SU-DHL-6 (cell line): ENCODE measurements around the gene PRICKLE1.

Source experiments
- H2AFZ ChIP-seq: fragments of 200-600 bp; sonication (generic); 2 replicates; pipeline ENCODE4 v1.6.1; 2014; ENCODE audit warnings: low read depth, mild to moderate bottlenecking, moderate library complexity, mixed read lengths, antibody characterized with exemption, low read length; ENCODE audit not compliant: severe bottlenecking
- H3F3A ChIP-seq: fragments of 200-600 bp; shearing (Covaris generic); 2 replicates; pipeline ENCODE4 v1.6.0; 2016; ENCODE audit warnings: antibody characterized with exemption, mild to moderate bottlenecking; ENCODE audit not compliant: insufficient read depth
- H3K27ac ChIP-seq: fragments of 200-600 bp; sonication (generic); 2 replicates; pipeline ENCODE4 v1.5.1; 2016; ENCODE audit warnings: low read depth, mild to moderate bottlenecking, low read length, moderate library complexity, mixed read lengths
- H3K27me3 ChIP-seq: fragments of 200-600 bp; sonication (generic), shearing (Covaris generic); 2 replicates; pipeline ENCODE4 v1.6.0; 2014; ENCODE audit warnings: mild to moderate bottlenecking, low read length
- H3K36me3 ChIP-seq: fragments of 200-600 bp; sonication (generic); 2 replicates; pipeline ENCODE4 v1.6.1; 2014; ENCODE audit warnings: mild to moderate bottlenecking, low read length, mixed read lengths
- H3K4me2 ChIP-seq: fragments of 300-600, 200-600 bp; shearing (Covaris generic), sonication (generic); 2 replicates; pipeline ENCODE4 v1.6.0; 2014; ENCODE audit warnings: low read length, low read depth, mild to moderate bottlenecking; ENCODE audit not compliant: poor library complexity, severe bottlenecking
- H3K4me3 ChIP-seq: fragments of 200-600 bp; sonication (generic); 2 replicates; pipeline ENCODE4 v1.5.1; 2014; ENCODE audit warnings: antibody characterized with exemption, low read length, mild to moderate bottlenecking, mixed read lengths; ENCODE audit not compliant: insufficient read depth, poor library complexity, severe bottlenecking
- H3K79me2 ChIP-seq: fragments of 200-600 bp; sonication (generic); 2 replicates; pipeline ENCODE4 v1.6.1; 2014; ENCODE audit warnings: mild to moderate bottlenecking, low read length, moderate library complexity; ENCODE audit not compliant: insufficient read depth
- H3K9ac ChIP-seq: fragments of 200-600 bp; sonication (generic); 2 replicates; pipeline ENCODE4 v1.7.0; 2014; ENCODE audit warnings: mild to moderate bottlenecking, low read length
- H3K9me2 ChIP-seq: fragments of 200-600 bp; sonication (generic); replicated peaks from 2 replicates; pipeline ENCODE4 v1.6.1; 2014; ENCODE audit warnings: low read length; ENCODE audit not compliant: insufficient read depth
- H3K9me3 ChIP-seq: fragments of 200-600 bp; sonication (generic); 2 replicates; pipeline ENCODE4 v1.6.1; 2014; ENCODE audit warnings: low read length, mixed read lengths; ENCODE audit not compliant: insufficient read depth
- H4K20me1 ChIP-seq: fragments of 200-600 bp; sonication (generic); 2 replicates; pipeline ENCODE4 v1.6.1; 2014; ENCODE audit warnings: low read depth, mild to moderate bottlenecking, antibody characterized with exemption, low read length, moderate library complexity, mixed read lengths
- EZH2phosphoT487 ChIP-seq: fragments of 200-600 bp; sonication (generic), shearing (Covaris generic); conservative IDR thresholded peaks from 2 replicates; pipeline ENCODE4 v1.6.1; 2018; ENCODE audit warnings: mild to moderate bottlenecking, antibody characterized with exemption, low read length, moderate library complexity, mixed read lengths
- TF ChIP-seq, protein P1 (sequence below): fragments of 200-600 bp; sonication (generic); IDR thresholded peaks from one replicate; pipeline ENCODE4 v1.5.1; 2017; ENCODE audit warnings: antibody characterized with exemption, mild to moderate bottlenecking, low read length, moderate library complexity; ENCODE audit not compliant: insufficient read depth, poor library complexity, severe bottlenecking

PRICKLE1 gene

DNA sequence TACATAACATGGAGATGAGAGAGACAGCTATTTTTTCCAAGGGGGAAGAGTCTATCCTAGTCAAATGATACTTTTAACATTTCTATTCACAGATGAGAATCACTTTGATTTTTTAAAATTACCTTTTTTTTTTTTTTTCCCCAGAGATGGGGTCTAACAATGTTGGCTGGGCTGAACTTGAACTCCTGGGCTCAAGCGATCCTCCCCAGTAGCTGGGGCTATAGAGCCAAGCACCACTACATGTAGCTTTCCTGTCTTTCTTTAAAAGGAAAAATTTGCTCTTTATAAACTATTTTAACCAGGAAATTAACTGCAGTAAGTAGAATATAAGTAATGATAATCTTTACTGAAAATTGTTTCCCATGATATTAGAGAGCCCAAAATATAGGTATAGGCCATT, 3.3 kb downstream of the PRICKLE1 start:
- no peaks in the 10 kb centered on the region for H3K9me2 ChIP-seq
- TF ChIP-seq, protein P1, sequence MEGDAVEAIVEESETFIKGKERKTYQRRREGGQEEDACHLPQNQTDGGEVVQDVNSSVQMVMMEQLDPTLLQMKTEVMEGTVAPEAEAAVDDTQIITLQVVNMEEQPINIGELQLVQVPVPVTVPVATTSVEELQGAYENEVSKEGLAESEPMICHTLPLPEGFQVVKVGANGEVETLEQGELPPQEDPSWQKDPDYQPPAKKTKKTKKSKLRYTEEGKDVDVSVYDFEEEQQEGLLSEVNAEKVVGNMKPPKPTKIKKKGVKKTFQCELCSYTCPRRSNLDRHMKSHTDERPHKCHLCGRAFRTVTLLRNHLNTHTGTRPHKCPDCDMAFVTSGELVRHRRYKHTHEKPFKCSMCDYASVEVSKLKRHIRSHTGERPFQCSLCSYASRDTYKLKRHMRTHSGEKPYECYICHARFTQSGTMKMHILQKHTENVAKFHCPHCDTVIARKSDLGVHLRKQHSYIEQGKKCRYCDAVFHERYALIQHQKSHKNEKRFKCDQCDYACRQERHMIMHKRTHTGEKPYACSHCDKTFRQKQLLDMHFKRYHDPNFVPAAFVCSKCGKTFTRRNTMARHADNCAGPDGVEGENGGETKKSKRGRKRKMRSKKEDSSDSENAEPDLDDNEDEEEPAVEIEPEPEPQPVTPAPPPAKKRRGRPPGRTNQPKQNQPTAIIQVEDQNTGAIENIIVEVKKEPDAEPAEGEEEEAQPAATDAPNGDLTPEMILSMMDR = no peak
- no peak for TF ChIP-seq EZH2phosphoT487
- H3K79me2 ChIP-seq = no peaks in the 10 kb centered on the region
- no peak overlapping the region for H2AFZ ChIP-seq
- no peaks in the 10 kb centered on the region for H3K36me3 ChIP-seq
- no peaks in the 10 kb centered on the region; the same call in 1 of the 2 replicates for H3K27me3 ChIP-seq
- no peak overlapping the region for H3K27ac ChIP-seq
- no peaks in the 10 kb centered on the region for H3K9me3 ChIP-seq
- H3K9ac ChIP-seq = no peak overlapping the region
- H3F3A ChIP-seq = no peaks in the 10 kb centered on the region
- H4K20me1 ChIP-seq = no peaks in the 10 kb centered on the region
- no peak overlapping the region for H3K4me2 ChIP-seq
- no peak overlapping the region for H3K4me3 ChIP-seq

DNA sequence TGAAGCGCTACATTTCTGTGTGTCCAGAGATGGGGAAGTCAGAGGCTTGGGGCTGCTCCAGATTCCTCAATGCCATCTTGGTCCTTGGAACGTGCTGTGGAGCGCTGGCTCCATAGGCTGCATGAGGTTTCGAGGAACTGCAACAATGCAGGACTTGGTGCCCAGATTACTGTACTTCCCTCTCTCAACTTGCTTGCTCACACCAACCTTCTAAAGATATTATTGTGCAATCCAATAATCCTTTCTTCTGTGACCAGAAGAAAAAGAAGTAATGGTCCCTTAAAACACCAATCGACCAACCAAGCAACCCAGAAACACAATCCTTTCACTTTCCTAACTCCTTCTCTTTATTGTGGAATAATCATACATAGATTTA, 3.7 kb downstream of the PRICKLE1 start:
- H3K9me3 ChIP-seq = no peaks in the 10 kb centered on the region
- no peak overlapping the region for H3K4me3 ChIP-seq
- no peak overlapping the region for H2AFZ ChIP-seq
- H3K27me3 ChIP-seq = no peaks in the 10 kb centered on the region; the same call in 1 of the 2 replicates
- H3K36me3 ChIP-seq = no peaks in the 10 kb centered on the region
- TF ChIP-seq, protein P1 = no peak
- no peak for TF ChIP-seq EZH2phosphoT487
- no peak overlapping the region for H3K4me2 ChIP-seq
- H3F3A ChIP-seq = no peaks in the 10 kb centered on the region
- no peak overlapping the region for H3K9ac ChIP-seq
- H4K20me1 ChIP-seq = no peaks in the 10 kb centered on the region
- no peak overlapping the region for H3K27ac ChIP-seq
- H3K79me2 ChIP-seq = no peaks in the 10 kb centered on the region
- H3K9me2 ChIP-seq = no peaks in the 10 kb centered on the region

DNA sequence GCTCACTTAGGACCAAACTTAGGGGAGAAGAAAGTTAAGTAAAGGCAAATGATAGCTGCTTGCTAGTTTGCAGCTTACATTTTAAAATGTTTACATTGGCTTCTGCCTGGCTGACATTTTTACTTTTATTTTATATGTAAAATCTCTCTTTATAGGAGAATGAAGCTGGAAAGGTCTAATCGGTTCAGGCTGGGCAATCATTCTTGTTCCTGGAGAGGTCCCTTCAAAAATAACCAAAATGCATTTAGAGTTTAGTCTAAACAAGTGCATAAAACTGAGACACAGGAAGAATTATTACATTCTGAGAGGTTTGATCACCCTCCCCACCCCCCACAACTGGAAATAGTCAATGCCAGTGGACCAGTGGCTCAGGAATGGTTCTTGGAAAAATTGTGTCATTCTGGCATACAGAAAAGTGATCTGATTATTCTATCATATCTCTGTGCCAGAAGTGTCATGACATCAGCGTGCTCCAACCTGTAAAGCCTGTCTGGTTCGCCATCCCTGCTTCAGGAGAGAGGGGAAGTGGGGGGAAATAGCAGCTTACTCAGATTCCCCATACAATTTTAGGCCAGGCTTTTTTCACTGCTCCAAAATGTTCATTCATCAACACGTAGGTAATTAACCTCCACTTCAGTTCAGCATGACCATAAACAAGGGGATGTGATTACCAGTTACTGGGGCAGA, 4.2 kb downstream of the PRICKLE1 start:
- Histone ChIP-seq H3K9me3 (no peaks in the 10 kb centered on the region), H3K79me2 (no peaks in the 10 kb centered on the region), H3K9me2 (no peaks in the 10 kb centered on the region), H3K36me3 (no peaks in the 10 kb centered on the region), H4K20me1 (no peaks in the 10 kb centered on the region), H3K9ac (no peak overlapping the region), H3K4me2 (no peak overlapping the region), H3K4me3 (no peak overlapping the region), H2AFZ (no peak overlapping the region), H3K27ac (no peak overlapping the region), H3K27me3 (no peaks in the 10 kb centered on the region; the same call in 1 of the 2 replicates), H3F3A (no peaks in the 10 kb centered on the region)
- no peak for TF ChIP-seq EZH2phosphoT487
- TF ChIP-seq, protein P1 = no peak
